Adipocyte (in vitro differentiated cells): Measurements from ENCODE around the gene FAM241A.
A peak's percentile ranks its signal among the peaks of the same experiment; 100 is the strongest.

Experiments used
- DNase-seq: peaks from one replicate; pipeline ENCODE4 v3.0.0-alpha.2; 2015; ENCODE audit warnings: low read depth
- H3K27me3 ChIP-seq: replicated peaks from 2 replicates; pipeline ENCODE4 v1.7.0; 2013; ENCODE audit warnings: mild to moderate bottlenecking, low read length, moderate library complexity; ENCODE audit not compliant: control insufficient read depth, insufficient read depth
- H3K36me3 ChIP-seq: 2 replicates; pipeline ENCODE4 v1.7.0; 2013; ENCODE audit warnings: low read length, mild to moderate bottlenecking, moderate library complexity; ENCODE audit not compliant: control insufficient read depth, insufficient read depth, severe bottlenecking
- H3K4me1 ChIP-seq: 2 replicates; pipeline ENCODE4 v1.7.0; 2013; ENCODE audit warnings: mild to moderate bottlenecking, low read length, moderate library complexity; ENCODE audit not compliant: control insufficient read depth, insufficient read depth
- H3K4me3 ChIP-seq: 2 replicates; pipeline ENCODE4 v1.7.0; 2013; ENCODE audit warnings: mild to moderate bottlenecking, low read length, moderate library complexity
- H3K9ac ChIP-seq: 2 replicates; pipeline ENCODE4 v1.7.0; 2013; ENCODE audit warnings: mild to moderate bottlenecking, low read length, moderate library complexity
- H3K9me3 ChIP-seq: 2 replicates; pipeline ENCODE4 v1.7.0; 2013; ENCODE audit warnings: mild to moderate bottlenecking, low read length, moderate library complexity; ENCODE audit not compliant: control insufficient read depth

The FAM241A gene

DNA sequence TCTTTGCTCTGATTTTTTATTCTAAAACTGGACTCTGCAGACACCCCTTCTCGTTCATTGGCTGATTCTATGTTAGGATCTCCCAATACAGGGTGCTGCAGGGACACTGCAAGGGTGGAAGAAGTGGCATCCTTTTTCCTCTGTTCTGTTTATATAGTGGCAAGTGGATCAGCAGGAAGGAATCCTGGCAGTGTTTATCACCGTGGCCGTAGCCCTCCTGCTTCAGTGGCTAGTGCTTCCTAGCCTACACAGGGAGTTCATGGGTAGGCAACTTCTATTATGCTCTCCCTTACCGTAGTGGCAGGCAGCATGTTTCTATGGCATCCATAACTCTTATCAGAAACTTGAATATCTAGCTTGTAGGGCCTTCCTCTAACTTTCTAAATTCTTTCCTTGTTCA lies 79.9 kb downstream of the FAM241A start:
- no peaks in the 10 kb centered on the region for H3K27me3 ChIP-seq
- no peaks in the 10 kb centered on the region for H3K36me3 ChIP-seq
- no peak overlapping the region for H3K4me3 ChIP-seq
- no peak for DNase-seq
- no peaks in the 10 kb centered on the region for H3K9me3 ChIP-seq
- no peak overlapping the region for H3K9ac ChIP-seq
- peaks cover 4% of the 10 kb centered on the region for H3K4me1 ChIP-seq

DNA sequence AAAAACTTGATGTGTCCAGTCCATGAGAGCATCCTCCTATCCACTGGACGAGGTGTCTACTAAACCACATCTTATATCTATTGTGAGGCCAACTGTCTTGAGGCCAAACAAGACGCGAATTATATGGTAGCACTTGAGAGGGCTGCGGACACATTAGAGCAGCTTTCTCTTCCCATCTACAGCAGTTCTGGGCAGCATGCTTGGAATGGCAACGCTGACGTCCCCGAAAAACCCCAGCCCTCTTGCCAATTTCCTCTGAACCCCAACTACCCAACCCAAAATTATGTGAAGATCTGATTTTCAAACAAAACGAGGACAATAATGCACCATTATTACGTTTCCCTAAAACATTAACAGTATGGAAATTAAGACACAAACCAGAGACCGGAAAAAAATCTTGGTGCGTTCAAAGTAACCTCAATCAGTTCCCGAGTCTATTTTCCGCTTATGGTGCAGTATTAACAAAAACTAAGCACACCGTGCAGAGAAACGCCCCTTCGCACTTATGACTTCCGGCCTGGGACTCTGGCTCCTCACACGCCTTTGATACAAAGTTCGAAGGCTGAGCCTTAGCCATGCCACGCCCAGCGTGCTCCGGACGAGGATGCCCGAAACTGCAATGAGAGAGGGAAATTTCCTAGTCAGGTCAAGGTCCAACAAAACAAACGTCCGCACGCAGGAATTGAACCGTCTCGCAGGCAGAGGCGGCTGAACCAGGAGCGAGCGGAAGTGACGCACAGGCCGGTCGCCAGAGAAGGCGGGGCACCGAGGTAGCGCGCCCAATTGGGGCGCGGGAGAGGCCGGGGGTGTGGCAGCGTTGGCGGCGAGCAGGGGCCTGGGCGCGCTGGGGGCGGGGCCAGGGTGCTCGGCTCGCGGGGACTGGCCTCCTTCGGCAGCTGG lies 85.9 kb downstream of the FAM241A start:
- Histone ChIP-seq H3K4me3 (peak overlapping the region; percentile 97), H3K36me3 (no peaks in the 10 kb centered on the region), H3K9me3 (no peaks in the 10 kb centered on the region), H3K9ac (peak overlapping the region; percentile 91), H3K27me3 (no peaks in the 10 kb centered on the region), H3K4me1 (peaks cover 34% of the 10 kb centered on the region)
- peak; percentile 99 for DNase-seq

DNA sequence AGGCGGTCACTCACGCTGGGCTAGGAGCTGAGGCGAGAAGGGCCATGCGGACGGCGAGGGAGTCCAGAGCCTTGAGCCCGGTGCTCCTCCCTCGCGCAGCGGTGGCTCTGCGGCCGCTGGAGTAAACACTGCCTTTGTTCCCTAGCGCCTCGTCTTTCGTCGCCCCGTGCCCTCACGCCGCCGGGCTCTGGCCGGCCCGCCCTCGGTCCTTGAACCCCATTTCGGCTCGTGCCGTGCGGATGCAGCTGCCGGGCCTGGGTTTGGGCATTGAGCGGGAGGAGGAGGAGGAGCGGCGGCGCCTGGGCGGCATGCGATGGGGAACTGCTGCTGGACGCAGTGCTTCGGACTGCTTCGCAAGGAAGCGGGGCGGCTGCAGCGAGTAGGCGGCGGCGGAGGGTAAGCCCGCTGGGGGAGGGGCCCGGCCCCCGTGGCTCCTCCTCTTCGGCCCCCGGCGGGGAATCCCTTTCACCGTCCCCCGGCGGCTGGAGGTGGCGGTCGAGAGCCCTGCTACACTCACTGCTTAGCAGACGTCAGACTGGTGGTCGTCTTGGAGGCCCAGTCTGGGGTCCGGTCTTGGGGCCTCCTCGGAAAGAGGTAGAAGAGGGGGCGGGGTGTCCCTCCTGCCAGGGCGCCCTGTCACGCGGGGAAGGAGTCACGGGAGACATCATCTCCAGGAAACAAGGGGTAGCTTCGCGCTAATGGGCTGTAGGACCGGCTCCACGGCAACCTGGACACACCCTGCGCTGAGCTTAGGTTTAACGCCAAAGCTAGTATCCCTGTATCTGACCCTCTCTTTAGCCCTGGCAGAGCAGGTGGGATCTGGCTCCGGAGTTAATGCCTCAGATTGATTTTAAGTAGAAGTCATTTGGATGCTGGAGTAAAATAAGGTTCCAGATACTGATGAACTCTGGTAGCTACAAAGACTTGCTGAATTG lies 86.8 kb downstream of the FAM241A start, which contains the start of gene AP1AR:
Gene AP1AR (plus strand): TSS at position 9 of the 935 bp plus-strand sequence. CDS start 305 bp downstream, at position 314.
- Histone ChIP-seq H3K9me3 (no peaks in the 10 kb centered on the region), H3K4me3 (peak within 1 kb of the TSS; percentile 97), H3K36me3 (no peaks in the 10 kb centered on the region), H3K27me3 (no peaks in the 10 kb centered on the region), H3K9ac (peak within 1 kb of the TSS; percentile 91), H3K4me1 (peaks cover 34% of the 10 kb centered on the region)
- peak; percentile 92 for DNase-seq

DNA sequence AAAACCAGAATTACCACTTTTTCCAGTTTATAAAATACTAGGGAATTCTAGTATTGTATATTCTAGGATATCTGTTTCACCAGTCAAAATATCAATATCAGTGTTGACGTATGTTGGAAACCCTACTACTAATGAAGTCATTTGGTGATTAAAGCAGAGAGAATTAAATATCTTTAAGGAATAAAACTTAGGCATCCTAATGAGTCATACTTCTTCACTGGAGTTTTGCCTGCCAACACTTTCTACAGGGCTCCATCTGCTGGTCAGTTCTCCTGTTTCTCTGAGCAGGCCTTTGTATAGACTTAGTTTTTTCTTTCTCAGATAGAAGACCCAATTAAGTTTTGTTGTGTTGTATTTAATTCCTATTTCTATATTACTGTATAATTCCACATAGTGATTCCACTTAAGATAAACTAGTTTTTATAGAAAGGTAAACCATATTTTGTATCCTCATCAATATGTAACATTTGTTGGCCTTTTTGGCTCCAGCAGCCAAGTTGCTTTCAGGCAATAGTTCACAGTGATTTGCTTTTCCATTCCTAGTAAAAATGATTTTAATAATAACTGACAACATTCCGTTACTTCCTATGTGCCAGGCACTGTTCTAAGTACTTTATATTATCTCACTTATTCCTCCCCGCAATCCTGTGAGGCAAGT lies 89.8 kb downstream of the FAM241A start:
- peak; percentile 94 for DNase-seq
- H3K4me3 ChIP-seq, result no peak overlapping the region

DNA sequence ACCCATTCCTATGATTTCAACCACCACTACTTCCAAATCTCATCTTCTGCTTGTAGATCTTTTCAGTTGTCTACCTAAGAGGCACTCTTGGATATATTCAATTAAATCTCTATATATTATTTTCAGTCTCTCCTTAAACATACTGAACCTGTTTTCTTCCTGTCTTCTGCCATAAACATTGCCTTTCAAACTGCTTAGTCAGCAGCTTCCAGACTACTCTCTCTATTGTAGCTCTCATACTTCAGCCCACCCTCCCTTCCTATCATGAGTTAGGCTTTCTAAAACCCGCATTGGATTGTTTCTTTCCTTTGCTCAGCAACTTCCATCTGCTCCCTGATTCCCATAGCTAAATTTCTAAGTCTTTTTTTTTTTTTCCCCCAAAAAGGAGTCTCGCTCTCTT lies 90.8 kb downstream of the FAM241A start:
- Histone ChIP-seq H3K4me3 (no peak overlapping the region), H3K4me1 (peaks cover 25% of the 10 kb centered on the region), H3K9ac (no peak overlapping the region), H3K36me3 (no peaks in the 10 kb centered on the region), H3K9me3 (no peaks in the 10 kb centered on the region), H3K27me3 (no peaks in the 10 kb centered on the region)
- DNase-seq, result no peak

More for the DNA sequence above, 89.8 kb downstream of the FAM241A start:
- Histone ChIP-seq H3K9me3 (no peaks in the 10 kb centered on the region), H3K36me3 (no peaks in the 10 kb centered on the region), H3K9ac (peak overlapping the region; percentile 29), H3K4me1 (peaks cover 31% of the 10 kb centered on the region), H3K27me3 (no peaks in the 10 kb centered on the region)

DNA sequence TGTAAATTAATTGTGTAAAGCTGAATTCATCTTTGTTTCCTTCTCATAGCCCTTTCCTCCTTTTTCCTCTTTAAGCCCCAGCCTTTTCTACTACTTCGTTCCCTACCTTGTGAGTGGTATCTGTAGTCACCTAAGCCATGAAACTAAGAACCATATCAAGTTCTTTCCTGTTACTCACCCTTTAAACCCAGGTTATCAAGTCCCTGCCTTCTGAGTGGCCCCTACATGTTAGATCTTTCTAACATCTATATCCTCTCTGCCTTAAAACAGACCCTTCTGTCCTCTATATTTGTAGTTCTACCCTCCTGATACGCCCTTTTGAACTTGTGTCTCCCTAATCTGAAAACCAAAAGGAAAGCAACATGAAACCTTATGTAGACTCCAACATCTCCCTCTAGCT lies 93.6 kb downstream of the FAM241A start:
- no peak overlapping the region for H3K9ac ChIP-seq
- no peak for DNase-seq
- no peaks in the 10 kb centered on the region for H3K9me3 ChIP-seq
- H3K4me3 ChIP-seq, result no peak overlapping the region
- peaks cover 13% of the 10 kb centered on the region for H3K4me1 ChIP-seq
- no peaks in the 10 kb centered on the region for H3K27me3 ChIP-seq
- H3K36me3 ChIP-seq, result no peaks in the 10 kb centered on the region
